T-helper 1 cell (primary cell): ENCODE measurements around the gene ZFYVE1.
"Not testable (repeated sequence)": the region's sequence is repeated elsewhere in the genome, so short reads cannot be mapped to it uniquely, and the experiment has no call there.

Experiments used
- DNase-seq, 5 donors: peaks; one replicate each; pipeline ENCODE4 v3.0.0-alpha.2; 2012 to 2020

ZFYVE1 gene

GRCh38 chr14:73003681-73004080, 23.2 kb downstream of the ZFYVE1 start:
- no peak for DNase-seq

GRCh38 chr14:73000073-73000472, 26.8 kb downstream of the ZFYVE1 start:
- no peak for DNase-seq

- no peak for DNase-seq
Measured at GRCh38 chr14:72999316-72999715, 27.6 kb downstream of the ZFYVE1 start.

GRCh38 chr14:72998252-72998903, 28.5 kb downstream of the ZFYVE1 start:
- no peak for DNase-seq

- DNase-seq, result no peak
Measured at GRCh38 chr14:72996916-72997315, 30.0 kb downstream of the ZFYVE1 start.

GRCh38 chr14:72990171-72990570, 36.7 kb downstream of the ZFYVE1 start:
- no peak for DNase-seq

GRCh38 chr14:72986857-72987256, 40.0 kb downstream of the ZFYVE1 start:
- no peak for DNase-seq

GRCh38 chr14:72986214-72986613, 40.7 kb downstream of the ZFYVE1 start:
- DNase-seq, result no peak

GRCh38 chr14:72982146-72982708, 44.7 kb downstream of the ZFYVE1 start:
- no peak for DNase-seq

GRCh38 chr14:72980863-72981262, 46.0 kb downstream of the ZFYVE1 start:
- DNase-seq, result no peak

GRCh38 chr14:72978856-72979255, 48.0 kb downstream of the ZFYVE1 start:
- no peak for DNase-seq

- DNase-seq, result no peak
Measured at GRCh38 chr14:72975770-72976169, 51.1 kb downstream of the ZFYVE1 start.

- DNase-seq, result no peak
Measured at GRCh38 chr14:72974661-72975060, 52.2 kb downstream of the ZFYVE1 start.

GRCh38 chr14:72970824-72971434, 56.0 kb downstream of the ZFYVE1 start:
- DNase-seq, result no peak

- no peak for DNase-seq
Measured at GRCh38 chr14:72970058-72970630, 56.8 kb downstream of the ZFYVE1 start.

GRCh38 chr14:72968316-72968715, 58.6 kb downstream of the ZFYVE1 start:
- DNase-seq, result no peak

GRCh38 chr14:72966038-72966437, 60.9 kb downstream of the ZFYVE1 start:
- no peak for DNase-seq

GRCh38 chr14:72965249-72965648, 61.7 kb downstream of the ZFYVE1 start:
- DNase-seq, result peak in 1 of 5 donors; percentile 25

- no peak for DNase-seq
Measured at GRCh38 chr14:72962829-72963312, 64.0 kb downstream of the ZFYVE1 start.

GRCh38 chr14:72962336-72962754, 64.6 kb downstream of the ZFYVE1 start:
- not testable (repeated sequence) for DNase-seq

GRCh38 chr14:72961579-72962335, 65.1 kb downstream of the ZFYVE1 start:
- DNase-seq, result no peak

- not testable (repeated sequence) for DNase-seq
Measured at GRCh38 chr14:72961016-72961415, 65.9 kb downstream of the ZFYVE1 start.

- no peak for DNase-seq
Measured at GRCh38 chr14:72958548-72958947, 68.4 kb downstream of the ZFYVE1 start.
